Measurements from ENCODE around the gene ACBD6. TPM values are rescaled to one million over a fixed set of nuclear protein-coding genes. Genes with fewer than 3 reads are reported as not detected.
A peak's percentile ranks its signal among the peaks of the same experiment; 100 is the strongest.

The ACBD6 gene
- total and polyA plus RNA-seq, 4 donors, result 8.3 to 17.3 (median 14.0) TPM

DNA sequence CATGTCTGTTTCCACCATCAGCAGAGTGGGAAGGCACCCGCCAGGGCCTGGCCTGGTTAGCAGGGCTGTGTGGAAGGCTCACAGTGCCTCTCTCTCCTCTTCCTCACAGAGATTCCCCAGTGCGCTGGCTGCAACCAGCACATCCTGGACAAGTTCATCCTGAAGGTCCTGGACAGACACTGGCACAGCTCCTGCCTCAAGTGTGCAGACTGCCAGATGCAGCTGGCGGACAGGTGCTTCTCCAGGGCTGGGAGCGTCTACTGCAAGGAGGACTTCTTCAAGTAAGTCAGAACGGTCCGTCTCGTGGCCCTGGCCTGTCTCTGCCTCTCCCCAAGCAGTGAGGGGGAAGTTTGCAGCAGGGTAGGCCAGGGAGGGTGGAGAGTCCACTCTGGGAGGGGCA is 254.2 kb downstream of the ACBD6 start:
- DNase-seq (ENCODE audit: low spot score), result no peak
- no peaks in the 10 kb centered on the region for H3K36me3 ChIP-seq (ENCODE audit: control insufficient read depth in 4 of 4, insufficient read depth in 3 of 4, low read depth in 1 of 4, low read length in 3 of 4)
- no peak for TF ChIP-seq TAF1 (conservative IDR thresholded peaks at IDR 0.05)
- TF ChIP-seq RAD21 (IDR thresholded peaks at IDR 0.05), result no peak
- TF ChIP-seq FOXA2 (IDR thresholded peaks at IDR 0.05), result no peak
- TF ChIP-seq FOXA1 (IDR thresholded peaks at IDR 0.05), result no peak
- TF ChIP-seq, protein P1, sequence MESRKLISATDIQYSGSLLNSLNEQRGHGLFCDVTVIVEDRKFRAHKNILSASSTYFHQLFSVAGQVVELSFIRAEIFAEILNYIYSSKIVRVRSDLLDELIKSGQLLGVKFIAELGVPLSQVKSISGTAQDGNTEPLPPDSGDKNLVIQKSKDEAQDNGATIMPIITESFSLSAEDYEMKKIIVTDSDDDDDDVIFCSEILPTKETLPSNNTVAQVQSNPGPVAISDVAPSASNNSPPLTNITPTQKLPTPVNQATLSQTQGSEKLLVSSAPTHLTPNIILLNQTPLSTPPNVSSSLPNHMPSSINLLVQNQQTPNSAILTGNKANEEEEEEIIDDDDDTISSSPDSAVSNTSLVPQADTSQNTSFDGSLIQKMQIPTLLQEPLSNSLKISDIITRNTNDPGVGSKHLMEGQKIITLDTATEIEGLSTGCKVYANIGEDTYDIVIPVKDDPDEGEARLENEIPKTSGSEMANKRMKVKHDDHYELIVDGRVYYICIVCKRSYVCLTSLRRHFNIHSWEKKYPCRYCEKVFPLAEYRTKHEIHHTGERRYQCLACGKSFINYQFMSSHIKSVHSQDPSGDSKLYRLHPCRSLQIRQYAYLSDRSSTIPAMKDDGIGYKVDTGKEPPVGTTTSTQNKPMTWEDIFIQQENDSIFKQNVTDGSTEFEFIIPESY (IDR thresholded peaks at IDR 0.05), result no peak
- TF ChIP-seq RXRA (IDR thresholded peaks at IDR 0.05), result no peak
- no peak for TF ChIP-seq EGR1 (IDR thresholded peaks at IDR 0.05; ENCODE audit: low read depth in 2 of 2)
- no peak for TF ChIP-seq HNF4A (conservative IDR thresholded peaks at IDR 0.05)
- no peaks in the 10 kb centered on the region for H3K9me3 ChIP-seq (ENCODE audit: control insufficient read depth in 4 of 4, low read length in 3 of 4)
- H3K27me3 ChIP-seq (ENCODE audit: control insufficient read depth in 4 of 4, insufficient read depth in 4 of 4, low read length in 3 of 4), result no peaks in the 10 kb centered on the region
- H3K9ac ChIP-seq (ENCODE audit: low read depth in 1 of 2, low read length in 2 of 2), result no peak overlapping the region
- H3K4me3 ChIP-seq (ENCODE audit: low read depth in 1 of 3, low read length in 3 of 3), result no peak overlapping the region
- no peak overlapping the region for H3K27ac ChIP-seq (ENCODE audit: low read depth in 1 of 2, low read length in 2 of 2)
- WGBS, result 98% methylated on average over 7 of the region's 7 CpGs
- H3K4me1 ChIP-seq (ENCODE audit: control insufficient read depth in 4 of 4, insufficient read depth in 4 of 4, low read length in 3 of 4), result no peaks in the 10 kb centered on the region

- no peak for DNase-seq (ENCODE audit: low spot score)
- H3K9ac ChIP-seq (ENCODE audit: low read depth in 1 of 2, low read length in 2 of 2), result no peak overlapping the region
- H3K9me3 ChIP-seq (ENCODE audit: control insufficient read depth in 4 of 4, low read length in 3 of 4), result no peaks in the 10 kb centered on the region
These were observed 254.8 kb downstream of the ACBD6 start for GRCh38 chr1:180247580-180247979.

DNA sequence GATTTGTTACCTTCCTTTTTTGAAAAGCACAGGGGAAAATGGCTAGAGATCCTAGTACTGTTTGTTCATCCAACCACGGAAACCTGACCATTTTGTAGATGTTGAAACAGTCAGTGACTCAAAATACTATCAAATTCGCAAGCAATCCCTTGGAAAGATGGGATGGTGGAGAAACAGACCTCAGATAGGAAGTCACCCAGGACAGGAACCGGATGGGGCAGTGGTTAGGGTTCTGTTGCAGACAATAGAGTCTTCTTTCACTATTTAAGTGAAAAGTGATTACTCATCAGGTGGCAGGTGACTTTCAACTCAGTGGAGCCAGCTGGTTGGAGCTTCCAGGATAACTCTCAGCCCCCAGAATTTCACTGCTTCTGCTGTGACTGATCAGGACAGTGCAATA is 255.3 kb downstream of the ACBD6 start:
- H3K9me3 ChIP-seq (ENCODE audit: control insufficient read depth in 4 of 4, low read length in 3 of 4), result no peaks in the 10 kb centered on the region
- H3K36me3 ChIP-seq (ENCODE audit: control insufficient read depth in 4 of 4, insufficient read depth in 3 of 4, low read depth in 1 of 4, low read length in 3 of 4), result no peaks in the 10 kb centered on the region
- TF ChIP-seq FOXA1 (IDR thresholded peaks at IDR 0.05) (no peak), CTCF (IDR thresholded peaks at IDR 0.05; ENCODE audit: low read depth, low read length, missing input control) (no peak), RAD21 (IDR thresholded peaks at IDR 0.05) (no peak), YY1 (IDR thresholded peaks at IDR 0.05) (no peak), NR2F2 (IDR thresholded peaks at IDR 0.05) (no peak), JUND (IDR thresholded peaks at IDR 0.05) (no peak), RXRA (IDR thresholded peaks at IDR 0.05) (no peak), HNF4G (IDR thresholded peaks at IDR 0.05) (no peak), HNF4A (conservative IDR thresholded peaks at IDR 0.05) (no peak), GABPA (IDR thresholded peaks at IDR 0.05 in 1 of 2, conservative IDR thresholded peaks at IDR 0.05 in 1 of 2) (no peak), TAF1 (conservative IDR thresholded peaks at IDR 0.05) (no peak), MAX (IDR thresholded peaks at IDR 0.05) (no peak), REST (IDR thresholded peaks at IDR 0.05) (no peak)
- TF ChIP-seq, protein P1 (IDR thresholded peaks at IDR 0.05), result no peak
- TF ChIP-seq, protein P2, sequence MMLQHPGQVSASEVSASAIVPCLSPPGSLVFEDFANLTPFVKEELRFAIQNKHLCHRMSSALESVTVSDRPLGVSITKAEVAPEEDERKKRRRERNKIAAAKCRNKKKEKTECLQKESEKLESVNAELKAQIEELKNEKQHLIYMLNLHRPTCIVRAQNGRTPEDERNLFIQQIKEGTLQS (IDR thresholded peaks at IDR 0.05), result no peak
- no peaks in the 10 kb centered on the region for H3K4me1 ChIP-seq (ENCODE audit: control insufficient read depth in 4 of 4, insufficient read depth in 4 of 4, low read length in 3 of 4)
- WGBS, result 88% methylated on average over 3 of the region's 3 CpGs
- H3K27me3 ChIP-seq (ENCODE audit: control insufficient read depth in 4 of 4, insufficient read depth in 4 of 4, low read length in 3 of 4), result peaks cover 0 to 3% (median under 1%) of the 10 kb centered on the region in 4 donors
- H3K9ac ChIP-seq (ENCODE audit: low read depth in 1 of 2, low read length in 2 of 2), result no peak overlapping the region
- H3K4me3 ChIP-seq (ENCODE audit: low read depth in 1 of 3, low read length in 3 of 3), result no peak overlapping the region
- no peak overlapping the region for H3K27ac ChIP-seq (ENCODE audit: low read depth in 1 of 2, low read length in 2 of 2)
- DNase-seq (ENCODE audit: low spot score), result no peak

More at GRCh38 chr1:180247580-180247979, 254.8 kb downstream of the ACBD6 start:
- TF ChIP-seq HNF4A (conservative IDR thresholded peaks at IDR 0.05), result peak in 1 of 2 donors; percentile 40
- TF ChIP-seq JUND (IDR thresholded peaks at IDR 0.05), result no peak
- no peak for TF ChIP-seq MAX (IDR thresholded peaks at IDR 0.05)
- no peak overlapping the region for H3K27ac ChIP-seq (ENCODE audit: low read depth in 1 of 2, low read length in 2 of 2)
- H3K4me3 ChIP-seq (ENCODE audit: low read depth in 1 of 3, low read length in 3 of 3), result no peak overlapping the region
- WGBS, result 77% methylated on average over 4 of the region's 4 CpGs
- H3K36me3 ChIP-seq (ENCODE audit: control insufficient read depth in 4 of 4, insufficient read depth in 3 of 4, low read depth in 1 of 4, low read length in 3 of 4), result no peaks in the 10 kb centered on the region
- no peaks in the 10 kb centered on the region for H3K4me1 ChIP-seq (ENCODE audit: control insufficient read depth in 4 of 4, insufficient read depth in 4 of 4, low read length in 3 of 4)
- peaks cover 0 to 2% (median 0%) of the 10 kb centered on the region in 4 donors for H3K27me3 ChIP-seq (ENCODE audit: control insufficient read depth in 4 of 4, insufficient read depth in 4 of 4, low read length in 3 of 4)

Measured in liver (tissue), 9 donors.